ENCODE results near the gene NOXRED1.

Gene NOXRED1

DNA sequence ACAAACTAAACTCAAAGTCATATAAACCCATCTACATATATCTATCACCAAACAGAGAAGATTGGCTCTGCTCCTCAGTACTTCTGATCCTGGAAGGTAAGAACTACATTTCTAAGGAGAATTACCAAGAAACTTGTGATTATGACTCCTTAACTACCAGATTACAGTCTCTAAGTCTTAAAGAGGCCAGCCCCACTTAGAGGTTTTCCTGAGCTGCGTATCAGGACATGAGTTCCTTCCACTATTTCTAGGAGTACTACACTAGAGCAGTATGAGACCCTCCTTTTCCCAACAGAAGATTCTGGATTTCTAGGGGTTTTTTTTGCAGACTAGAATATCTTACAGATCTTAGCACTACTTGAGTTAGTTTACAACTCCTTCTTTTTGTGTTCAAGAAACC lies at the start of gene NOXRED1:
Gene NOXRED1 (minus strand): TSS at position 101 of the 400 bp plus-strand sequence. CDS start 634 bp downstream, outside the sequence.
- TF ChIP-seq CTCF (IDR thresholded peaks at IDR 0.05; ENCODE audit: insufficient read depth, low read depth, low read length, missing control alignments) = no peak
- H3K4me3 ChIP-seq (ENCODE audit: low read depth, low read length) = no peak within 1 kb of the TSS
- no peak for DNase-seq (ENCODE audit: low read depth)

- no peak for DNase-seq (ENCODE audit: low read depth)
- no peak overlapping the region for H3K4me3 ChIP-seq (ENCODE audit: low read depth, low read length)
- no peak for TF ChIP-seq CTCF (IDR thresholded peaks at IDR 0.05; ENCODE audit: insufficient read depth, low read depth, low read length, missing control alignments)
These were observed 47.0 kb upstream of the NOXRED1 start for GRCh38 chr14:77470224-77470870.

DNA sequence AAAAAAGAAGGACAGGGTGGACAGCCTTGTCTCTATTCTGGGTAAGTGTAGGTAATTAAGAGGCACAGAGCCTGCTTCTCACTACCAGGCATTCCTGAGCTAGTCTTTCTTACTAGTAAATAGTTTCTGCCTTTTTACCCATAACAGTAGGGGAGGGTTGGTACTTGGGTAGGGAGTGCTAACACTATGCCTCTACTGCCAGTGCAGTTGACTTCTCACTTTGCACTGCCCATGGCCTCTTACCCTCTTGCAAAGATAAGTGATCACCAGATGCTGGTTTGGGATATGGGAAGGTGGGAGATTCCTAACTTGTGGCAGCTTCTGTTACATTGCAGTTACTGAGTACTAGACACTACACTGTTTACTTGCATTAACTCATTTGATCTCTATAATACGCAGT lies 46.2 kb upstream of the NOXRED1 start:
- TF ChIP-seq CTCF (IDR thresholded peaks at IDR 0.05; ENCODE audit: insufficient read depth, low read depth, low read length, missing control alignments) = no peak
- H3K4me3 ChIP-seq (ENCODE audit: low read depth, low read length) = no peak overlapping the region
- DNase-seq (ENCODE audit: low read depth) = no peak

- no peak overlapping the region for H3K4me3 ChIP-seq (ENCODE audit: low read depth, low read length)
- no peak for DNase-seq (ENCODE audit: low read depth)
- TF ChIP-seq CTCF (IDR thresholded peaks at IDR 0.05; ENCODE audit: insufficient read depth, low read depth, low read length, missing control alignments) = no peak
These were observed 45.8 kb upstream of the NOXRED1 start for GRCh38 chr14:77469067-77469505.

DNA sequence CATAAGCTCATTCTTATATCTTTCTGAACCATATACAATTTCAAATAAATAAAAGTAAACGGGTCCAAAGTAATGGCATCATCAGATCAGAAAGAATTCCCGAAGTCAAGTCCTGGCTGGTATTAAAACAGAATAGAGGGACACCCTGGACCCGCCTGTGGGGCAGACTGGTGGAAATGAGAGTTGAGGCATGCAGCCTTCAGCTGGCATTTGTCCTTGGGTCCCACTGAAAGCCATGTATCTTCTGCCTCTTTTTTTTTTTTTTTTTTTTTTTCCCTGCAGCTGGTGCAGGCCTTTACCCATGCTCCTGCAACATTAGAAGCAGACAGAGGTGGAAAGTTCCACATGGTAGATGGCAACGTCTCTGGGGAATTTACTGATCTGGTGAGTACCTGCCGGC lies 44.5 kb upstream of the NOXRED1 start:
- no peak overlapping the region for H3K4me3 ChIP-seq (ENCODE audit: low read depth, low read length)
- TF ChIP-seq CTCF (IDR thresholded peaks at IDR 0.05; ENCODE audit: insufficient read depth, low read depth, low read length, missing control alignments) = no peak
- no peak for DNase-seq (ENCODE audit: low read depth)

GRCh38 chr14:77459072-77459723 lies 35.9 kb upstream of the NOXRED1 start:
- TF ChIP-seq CTCF (IDR thresholded peaks at IDR 0.05; ENCODE audit: insufficient read depth, low read depth, low read length, missing control alignments) = peak; percentile 69
- peak overlapping the region; percentile 77 for H3K4me3 ChIP-seq (ENCODE audit: low read depth, low read length)
- DNase-seq (ENCODE audit: low read depth) = peak; percentile 83
